H1 (cell line): ENCODE measurements around the gene SGCD. TPM values are rescaled to one million over a fixed set of nuclear protein-coding genes. Genes with fewer than 3 reads are reported as not detected.

Source experiments
- BACH1 ChIP-seq: IDR thresholded peaks from 2 replicates; pipeline ENCODE4 v1.6.1; 2012; ENCODE audit warnings: low read length, improper control_type of control experiment
- BCL11A ChIP-seq, 2 experiments: IDR thresholded peaks; one replicate each; pipeline ENCODE4 v1.6.1; 2011; ENCODE audit warnings: low read depth in 2 of 2, low read length in 2 of 2, mild to moderate bottlenecking in 2 of 2
- BRCA1 ChIP-seq: IDR thresholded peaks from 2 replicates; pipeline ENCODE4 v1.6.1; 2012; ENCODE audit warnings: low read depth, low read length, improper control_type of control experiment
- CHD1 ChIP-seq: IDR thresholded peaks from 2 replicates; pipeline ENCODE4 v1.6.1; 2012; ENCODE audit warnings: low read depth, low read length, improper control_type of control experiment
- HDAC6 ChIP-seq: IDR thresholded peaks from one replicate; pipeline ENCODE4 v1.7.1; 2012; ENCODE audit warnings: low read depth, mild to moderate bottlenecking, inconsistent platforms, low read length, moderate library complexity
- JUN ChIP-seq: IDR thresholded peaks from 2 replicates; pipeline ENCODE4 v1.6.1; 2011; ENCODE audit warnings: low read depth, mild to moderate bottlenecking, improper control_type of control experiment, low read length
- POU5F1 ChIP-seq: IDR thresholded peaks from 2 replicates; pipeline ENCODE4 v1.6.1; 2011; ENCODE audit warnings: low read depth, mild to moderate bottlenecking, low read length, moderate library complexity
- polyA plus RNA-seq, 7 experiments: library from polyadenylated mRNA; depleted of rRNA in 3 of 7; stranded (reverse) in 5 of 7; unstranded in 2 of 7; fragments of >200 nt in 5 of 7; fragments of 200-250 nt in 2 of 7; gene quantifications; 1 replicate in 5 of 7; 2 replicates in 1 of 7; 4 replicates in 1 of 7; pipeline versions ENCODE4 v1.2.1 to v1.2.3, GENCODE V29; 2011 to 2013; ENCODE audit warnings: missing spikeins in 2 of 7, mixed read lengths in 2 of 7
- total RNA-seq: library from RNA; stranded (reverse); fragmentation: NEBNext Ultra II Directional; extraction: Animal tissue kit (Norgen Biotek cat#: 25700); gene quantifications from 2 replicates; pipeline ENCODE4 v1.2.1, GENCODE V29; 2021

Gene SGCD
- total and polyA plus RNA-seq, 2 of the 8 experiments (the other 6 are each of a cell fraction or from before 2014, with no cell fraction given), result 0.04 to 0.08 TPM

GRCh38 chr5:156351423-156351822, 24.5 kb downstream of the SGCD start (continued):
- TF ChIP-seq HDAC6 (no peak), BACH1 (no peak), CHD1 (no peak), BRCA1 (no peak), BCL11A (IDR thresholded peaks at IDR 0.05; ENCODE audit: low read depth in 2 of 2, low read length in 2 of 2) (no peak), JUN (no peak), POU5F1 (no peak)
- TF ChIP-seq, all 59 proteins: peak for 0
